ENCODE data around the gene RTN4R. TPM values are rescaled to one million over a fixed set of nuclear protein-coding genes. Genes with fewer than 3 reads are reported as not detected.
A peak's percentile ranks its signal among the peaks of the same experiment; 100 is the strongest.

Gene RTN4R
- polyA plus RNA-seq, 1 of the 3 experiments (the other 2 are of a cell fraction) = 0.23 TPM

DNA sequence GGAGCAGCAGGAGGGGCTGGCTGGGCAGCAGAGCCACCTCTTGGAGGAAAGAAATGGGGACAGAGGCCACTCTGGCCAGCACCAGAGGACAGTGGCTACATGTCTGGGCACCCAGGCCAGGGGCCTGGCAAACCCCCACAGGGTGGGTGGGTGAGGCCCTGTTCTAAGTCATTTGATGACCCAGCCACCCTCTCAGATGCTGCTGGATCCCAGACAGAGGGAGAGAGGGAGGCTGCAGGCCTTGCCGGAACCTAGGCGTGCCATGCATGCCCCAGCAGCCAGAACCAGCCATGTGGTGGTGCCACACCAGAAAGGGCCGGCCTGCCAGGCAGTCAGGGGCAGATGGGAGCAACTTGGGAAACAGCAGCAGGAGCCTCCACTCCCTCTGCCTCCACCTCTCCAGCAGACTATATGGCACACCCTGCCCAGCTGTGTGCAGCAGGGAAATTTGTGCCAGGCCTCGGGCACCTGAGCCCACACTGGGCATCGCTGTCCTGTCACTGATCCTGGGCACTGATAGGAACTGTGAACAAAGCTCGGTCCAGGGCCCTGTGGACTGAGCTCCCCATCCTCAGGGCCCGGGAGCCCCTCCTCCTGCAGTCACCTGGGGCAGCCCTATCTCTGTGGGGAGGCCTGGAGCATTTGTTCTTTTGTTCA lies 45.2 kb downstream of the RTN4R start:
- no peaks in the 10 kb centered on the region for H3K27me3 ChIP-seq (ENCODE audit: insufficient read depth)
- TF ChIP-seq MEF2A (IDR thresholded peaks at IDR 0.05; ENCODE audit: borderline replicate concordance, low read depth) (no peak), GABPA (IDR thresholded peaks at IDR 0.05; ENCODE audit: low read depth) (no peak), FOXJ3 (CRISPR knock-in tag; IDR thresholded peaks at IDR 0.05) (0 out of 2 replicates have a peak, but pooled peaks have one; percentile 14), RFX5 (IDR thresholded peaks at IDR 0.05; ENCODE audit: low read length) (no peak), CHD2 (IDR thresholded peaks at IDR 0.05; ENCODE audit: low read length, partially characterized antibody) (no peak), RAD21 (IDR thresholded peaks at IDR 0.05; ENCODE audit: low read length) (no peak), GATA2 (CRISPR knock-in tag; IDR thresholded peaks at IDR 0.05) (0 out of 2 replicates have a peak, but pooled peaks have one; percentile 21), TEAD4 (IDR thresholded peaks at IDR 0.05; ENCODE audit: borderline replicate concordance, insufficient read depth) (no peak)
- TF ChIP-seq, protein P1, sequence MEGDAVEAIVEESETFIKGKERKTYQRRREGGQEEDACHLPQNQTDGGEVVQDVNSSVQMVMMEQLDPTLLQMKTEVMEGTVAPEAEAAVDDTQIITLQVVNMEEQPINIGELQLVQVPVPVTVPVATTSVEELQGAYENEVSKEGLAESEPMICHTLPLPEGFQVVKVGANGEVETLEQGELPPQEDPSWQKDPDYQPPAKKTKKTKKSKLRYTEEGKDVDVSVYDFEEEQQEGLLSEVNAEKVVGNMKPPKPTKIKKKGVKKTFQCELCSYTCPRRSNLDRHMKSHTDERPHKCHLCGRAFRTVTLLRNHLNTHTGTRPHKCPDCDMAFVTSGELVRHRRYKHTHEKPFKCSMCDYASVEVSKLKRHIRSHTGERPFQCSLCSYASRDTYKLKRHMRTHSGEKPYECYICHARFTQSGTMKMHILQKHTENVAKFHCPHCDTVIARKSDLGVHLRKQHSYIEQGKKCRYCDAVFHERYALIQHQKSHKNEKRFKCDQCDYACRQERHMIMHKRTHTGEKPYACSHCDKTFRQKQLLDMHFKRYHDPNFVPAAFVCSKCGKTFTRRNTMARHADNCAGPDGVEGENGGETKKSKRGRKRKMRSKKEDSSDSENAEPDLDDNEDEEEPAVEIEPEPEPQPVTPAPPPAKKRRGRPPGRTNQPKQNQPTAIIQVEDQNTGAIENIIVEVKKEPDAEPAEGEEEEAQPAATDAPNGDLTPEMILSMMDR (IDR thresholded peaks at IDR 0.05) = no peak
- TF ChIP-seq, protein P2, sequence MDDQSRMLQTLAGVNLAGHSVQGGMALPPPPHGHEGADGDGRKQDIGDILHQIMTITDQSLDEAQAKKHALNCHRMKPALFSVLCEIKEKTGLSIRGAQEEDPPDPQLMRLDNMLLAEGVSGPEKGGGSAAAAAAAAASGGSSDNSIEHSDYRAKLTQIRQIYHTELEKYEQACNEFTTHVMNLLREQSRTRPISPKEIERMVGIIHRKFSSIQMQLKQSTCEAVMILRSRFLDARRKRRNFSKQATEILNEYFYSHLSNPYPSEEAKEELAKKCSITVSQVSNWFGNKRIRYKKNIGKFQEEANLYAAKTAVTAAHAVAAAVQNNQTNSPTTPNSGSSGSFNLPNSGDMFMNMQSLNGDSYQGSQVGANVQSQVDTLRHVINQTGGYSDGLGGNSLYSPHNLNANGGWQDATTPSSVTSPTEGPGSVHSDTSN (IDR thresholded peaks at IDR 0.05) = no peak

DNA sequence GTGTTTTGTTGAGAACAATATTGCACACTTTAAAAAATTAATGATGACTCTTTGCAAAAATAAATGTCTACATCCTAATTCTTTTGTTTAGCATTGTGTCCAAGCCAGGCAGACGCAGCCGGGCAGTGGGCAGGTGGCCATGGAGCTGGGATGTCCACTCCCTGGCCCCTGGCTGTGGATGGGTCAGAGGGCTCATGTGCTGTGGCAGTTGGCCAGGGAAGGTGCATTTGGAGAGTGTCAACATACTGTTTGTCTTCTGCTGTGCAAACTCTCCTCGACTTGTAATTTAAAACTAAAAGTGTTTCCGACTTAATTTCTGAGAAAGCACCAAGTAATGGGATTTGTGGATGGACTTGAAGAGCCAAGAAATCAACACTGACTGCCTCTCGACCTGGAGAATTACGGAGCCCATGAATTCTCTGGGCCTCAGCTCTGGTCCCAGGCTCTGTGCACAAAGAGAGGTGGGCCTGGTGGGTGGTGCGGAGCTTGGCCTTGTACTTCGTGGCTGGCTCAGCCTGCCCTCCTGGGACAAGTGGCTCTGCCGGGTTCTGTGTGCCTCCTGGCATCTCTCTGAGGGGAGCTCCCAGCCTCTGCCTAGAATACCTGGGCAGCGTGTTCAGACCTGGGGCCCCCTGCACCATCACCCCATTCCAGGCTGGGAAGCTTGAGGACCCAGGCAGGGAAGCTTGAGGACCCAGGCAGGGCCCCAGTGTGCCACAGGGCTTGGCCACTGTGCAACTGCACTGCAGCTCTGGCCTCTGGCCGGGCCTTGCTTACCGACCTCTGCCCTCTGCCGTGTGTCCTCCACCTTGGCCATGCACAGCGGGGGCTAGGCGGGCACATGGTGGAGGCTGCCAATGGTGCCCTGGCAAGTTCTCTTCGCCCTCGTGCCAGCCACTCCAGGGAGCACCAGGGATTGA lies 46.4 kb downstream of the RTN4R start:
- no peaks in the 10 kb centered on the region for H3K27me3 ChIP-seq (ENCODE audit: insufficient read depth)
- no peaks in the 10 kb centered on the region for H3K9me3 ChIP-seq
- H3K79me2 ChIP-seq (ENCODE audit: insufficient read depth) = no peaks in the 10 kb centered on the region
- no peaks in the 10 kb centered on the region for H3K9me2 ChIP-seq
- DNase-seq = no peak
- ChIA-PET CTCF (interaction anchor here (1.1 kb wide), 2 partner anchors 16 to 17 kb away, joined by 3 read pairs; no protein-coding TSS in a partner anchor), POLR2A (no interaction called here)
- no peak overlapping the region for H3K4me2 ChIP-seq
- no peaks in the 10 kb centered on the region for H3K36me3 ChIP-seq (replicated peaks in 1 of 2; ENCODE audit: control insufficient read depth in 1 of 2, insufficient read depth in 2 of 2, low read length in 1 of 2)
- no peak overlapping the region for H2AFZ ChIP-seq (ENCODE audit: low read depth)
- no peaks in the 10 kb centered on the region for H4K20me1 ChIP-seq (ENCODE audit: insufficient read depth)
- WGBS (ENCODE audit: low lambda C conversion rate) = 51% methylated on average over 10 of the region's 17 CpGs
- peaks cover 0 to 13% of the 10 kb centered on the region in 2 experiments; a peak in 1 of 4 replicates for H3K4me1 ChIP-seq (ENCODE audit: control insufficient read depth in 1 of 2, insufficient read depth in 2 of 2, low read depth in 1 of 2, low read length in 1 of 2)
- H3F3A ChIP-seq (replicated peaks; ENCODE audit: insufficient read depth) = peaks cover 5% of the 10 kb centered on the region
- H3K9ac ChIP-seq = no peak overlapping the region
- no peak overlapping the region for H3K4me3 ChIP-seq (ENCODE audit: low read depth in 2 of 2, low read length in 1 of 2)
- TF ChIP-seq ELF1 (IDR thresholded peaks at IDR 0.05) (no peak), NFIC (IDR thresholded peaks at IDR 0.05; ENCODE audit: borderline replicate concordance) (no peak), JUND (IDR thresholded peaks at IDR 0.05) (no peak), POLR2AphosphoS5 (IDR thresholded peaks at IDR 0.05; ENCODE audit: low read depth, low read length) (no peak), MXI1 (IDR thresholded peaks at IDR 0.05; ENCODE audit: low read depth, low read length) (no peak), FOXJ3 (CRISPR knock-in tag; IDR thresholded peaks at IDR 0.05) (no peak), SIN3A (IDR thresholded peaks at IDR 0.05; ENCODE audit: borderline replicate concordance, low read depth, low read length) (no peak), FOSL2 (IDR thresholded peaks at IDR 0.05; ENCODE audit: borderline replicate concordance, low read depth) (no peak), TCF12 (IDR thresholded peaks at IDR 0.05) (no peak)
- TF ChIP-seq, protein P3, sequence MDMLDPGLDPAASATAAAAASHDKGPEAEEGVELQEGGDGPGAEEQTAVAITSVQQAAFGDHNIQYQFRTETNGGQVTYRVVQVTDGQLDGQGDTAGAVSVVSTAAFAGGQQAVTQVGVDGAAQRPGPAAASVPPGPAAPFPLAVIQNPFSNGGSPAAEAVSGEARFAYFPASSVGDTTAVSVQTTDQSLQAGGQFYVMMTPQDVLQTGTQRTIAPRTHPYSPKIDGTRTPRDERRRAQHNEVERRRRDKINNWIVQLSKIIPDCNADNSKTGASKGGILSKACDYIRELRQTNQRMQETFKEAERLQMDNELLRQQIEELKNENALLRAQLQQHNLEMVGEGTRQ (IDR thresholded peaks at IDR 0.05; ENCODE audit: borderline replicate concordance, low read depth, low read length) = no peak
- TF ChIP-seq, protein P1 (IDR thresholded peaks at IDR 0.05) = no peak
- no peak overlapping the region for H3K27ac ChIP-seq (ENCODE audit: low read depth in 2 of 2, low read length in 1 of 2)

More for the DNA sequence above, 45.2 kb downstream of the RTN4R start:
- H4K20me1 ChIP-seq (ENCODE audit: insufficient read depth) = no peaks in the 10 kb centered on the region
- no peak overlapping the region for H3K4me3 ChIP-seq (ENCODE audit: low read depth in 2 of 2, low read length in 1 of 2)
- H3K79me2 ChIP-seq (ENCODE audit: insufficient read depth) = no peaks in the 10 kb centered on the region
- ChIA-PET POLR2A (no interaction called here), CTCF (interaction anchor here (1.3 to 1.5 kb wide), 2 partner anchors 9 to 15 kb away, joined by 3 to 6 read pairs; no protein-coding TSS in a partner anchor)
- H2AFZ ChIP-seq (ENCODE audit: low read depth) = no peak overlapping the region
- no peak overlapping the region for H3K27ac ChIP-seq (ENCODE audit: low read depth in 2 of 2, low read length in 1 of 2)
- no peak overlapping the region for H3K4me2 ChIP-seq
- DNase-seq = no peak
- no peaks in the 10 kb centered on the region for H3K9me3 ChIP-seq
- H3K9ac ChIP-seq = no peak overlapping the region
- H3K9me2 ChIP-seq = no peaks in the 10 kb centered on the region
- peaks cover 5% of the 10 kb centered on the region for H3F3A ChIP-seq (replicated peaks; ENCODE audit: insufficient read depth)
- H3K36me3 ChIP-seq (replicated peaks in 1 of 2; ENCODE audit: control insufficient read depth in 1 of 2, insufficient read depth in 2 of 2, low read length in 1 of 2) = no peaks in the 10 kb centered on the region
- H3K4me1 ChIP-seq (ENCODE audit: control insufficient read depth in 1 of 2, insufficient read depth in 2 of 2, low read depth in 1 of 2, low read length in 1 of 2) = peaks cover 0 to 21% of the 10 kb centered on the region in 2 experiments; a peak in 1 of 4 replicates
- WGBS (ENCODE audit: low lambda C conversion rate) = 14% methylated on average over 2 of the region's 7 CpGs
